OCI-LY1 (cell line): Measurements from ENCODE around the gene RANBP1.

Experiments
- H2AFZ ChIP-seq: fragments of 200-600 bp; sonication (generic), shearing (Covaris generic); 2 replicates; pipeline ENCODE4 v1.6.0; 2014; ENCODE audit warnings: antibody characterized with exemption, mild to moderate bottlenecking, low read length
- H3F3A ChIP-seq: fragments of 200-600 bp; sonication (generic), shearing (Covaris generic); 2 replicates; pipeline ENCODE4 v1.6.0; 2014; ENCODE audit warnings: mild to moderate bottlenecking, antibody characterized with exemption, low read length, moderate library complexity; ENCODE audit not compliant: insufficient read depth
- H3K27ac ChIP-seq: fragments of 200-600 bp; sonication (generic); 2 replicates; pipeline ENCODE4 v1.5.1; 2014; ENCODE audit warnings: low read length, mixed run types, mild to moderate bottlenecking, low read depth; ENCODE audit not compliant: poor library complexity, severe bottlenecking
- H3K27me3 ChIP-seq: fragments of 200-600 bp; sonication (generic); 2 replicates; pipeline ENCODE4 v1.6.0; 2014; ENCODE audit warnings: antibody characterized with exemption, mild to moderate bottlenecking, low read length, moderate library complexity; ENCODE audit not compliant: insufficient read depth
- H3K36me3 ChIP-seq: fragments of 200-600 bp; sonication (generic); 2 replicates; pipeline ENCODE4 v1.6.1; 2014; ENCODE audit warnings: mild to moderate bottlenecking, antibody characterized with exemption, low read length, moderate library complexity, mixed read lengths; ENCODE audit not compliant: insufficient read depth
- H3K4me1 ChIP-seq: fragments of 200-600 bp; sonication (generic); 2 replicates; pipeline ENCODE4 v1.5.1; 2014; ENCODE audit warnings: mild to moderate bottlenecking, low read length, moderate library complexity; ENCODE audit not compliant: insufficient read depth, severe bottlenecking
- H3K4me2 ChIP-seq: fragments of 200-600 bp; sonication (generic), shearing (Covaris generic); 2 replicates; pipeline ENCODE4 v1.6.1; 2014; ENCODE audit warnings: low read length
- H3K4me3 ChIP-seq: fragments of 200-600 bp; sonication (generic); 2 replicates; pipeline ENCODE4 v1.5.1; 2014; ENCODE audit warnings: low read length, low read depth, mild to moderate bottlenecking, mixed read lengths; ENCODE audit not compliant: poor library complexity, severe bottlenecking
- H3K79me2 ChIP-seq: fragments of 200-600 bp; shearing (Covaris generic); 2 replicates; pipeline ENCODE4 v1.6.1; 2016; ENCODE audit warnings: mixed run types, low read length, mixed read lengths; ENCODE audit not compliant: insufficient read depth
- H3K9ac ChIP-seq: fragments of 200-600 bp; sonication (generic), shearing (Covaris generic); 2 replicates; pipeline ENCODE4 v1.6.1; 2014; ENCODE audit warnings: mild to moderate bottlenecking, low read length, mixed read lengths
- H3K9me2 ChIP-seq: fragments of 200-600 bp; sonication (generic), shearing (Covaris generic); 2 replicates; pipeline ENCODE4 v1.6.1; 2014; ENCODE audit warnings: low read depth, mild to moderate bottlenecking, low read length, mixed read lengths
- H3K9me3 ChIP-seq: fragments of 200-600 bp; shearing (Covaris generic); 2 replicates; pipeline ENCODE4 v1.6.1; 2014; ENCODE audit warnings: low read length, mixed read lengths
- H4K20me1 ChIP-seq: fragments of 200-600 bp; sonication (generic), shearing (Covaris generic); 2 replicates; pipeline ENCODE4 v1.6.0; 2016; ENCODE audit warnings: mild to moderate bottlenecking, low read length; ENCODE audit not compliant: insufficient read depth
- CTCF ChIP-seq: fragments of 200-600 bp; sonication (generic), shearing (Covaris generic); IDR thresholded peaks from 2 replicates; pipeline ENCODE4 v1.5.1; 2017; ENCODE audit warnings: mild to moderate bottlenecking, antibody characterized with exemption, low read length, moderate library complexity, mixed read lengths
- EZH2 ChIP-seq: fragments of 200-600 bp; sonication (generic), shearing (Covaris generic); IDR thresholded peaks from 2 replicates; pipeline ENCODE4 v1.8.0; 2017; ENCODE audit warnings: borderline replicate concordance, mixed run types, mild to moderate bottlenecking, antibody characterized with exemption, low read length, moderate library complexity, mixed read lengths

Gene RANBP1

GRCh38 chr22:20068640-20069039 lies 47.3 kb upstream of the RANBP1 start:
- H3K4me1 ChIP-seq, result no peaks in the 10 kb centered on the region
- TF ChIP-seq CTCF (no peak), EZH2 (no peak)
- no peak overlapping the region for H3K9ac ChIP-seq
- H3K9me2 ChIP-seq, result no peaks in the 10 kb centered on the region
- no peaks in the 10 kb centered on the region for H3F3A ChIP-seq
- 0 out of 2 replicates have a peak, but pooled peaks cover 3% of the 10 kb centered on the region for H3K36me3 ChIP-seq
- no peak overlapping the region for H3K4me2 ChIP-seq
- H3K27ac ChIP-seq, result no peak overlapping the region
- H3K4me3 ChIP-seq, result no peak overlapping the region
- no peak overlapping the region for H2AFZ ChIP-seq
- no peaks in the 10 kb centered on the region for H4K20me1 ChIP-seq
- no peaks in the 10 kb centered on the region for H3K27me3 ChIP-seq
- no peaks in the 10 kb centered on the region for H3K79me2 ChIP-seq
- no peaks in the 10 kb centered on the region for H3K9me3 ChIP-seq

- Histone ChIP-seq H3K9me2 (no peaks in the 10 kb centered on the region), H3K9me3 (no peaks in the 10 kb centered on the region), H2AFZ (no peak overlapping the region), H3K79me2 (no peaks in the 10 kb centered on the region), H3K4me1 (no peaks in the 10 kb centered on the region), H3K27ac (no peak overlapping the region), H3K4me3 (no peak overlapping the region), H3K9ac (no peak overlapping the region), H3F3A (no peaks in the 10 kb centered on the region), H3K4me2 (no peak overlapping the region), H4K20me1 (no peaks in the 10 kb centered on the region), H3K36me3 (0 out of 2 replicates have a peak, but pooled peaks cover 3% of the 10 kb centered on the region), H3K27me3 (no peaks in the 10 kb centered on the region)
- TF ChIP-seq EZH2, result no peak
- TF ChIP-seq CTCF, result no peak
These were observed 46.4 kb upstream of the RANBP1 start for GRCh38 chr22:20069331-20070042.

- no peaks in the 10 kb centered on the region for H3K79me2 ChIP-seq
- H3K27me3 ChIP-seq, result no peaks in the 10 kb centered on the region
- H4K20me1 ChIP-seq, result no peaks in the 10 kb centered on the region
- no peaks in the 10 kb centered on the region for H3F3A ChIP-seq
- no peaks in the 10 kb centered on the region for H3K36me3 ChIP-seq
- H3K27ac ChIP-seq, result no peak overlapping the region
- no peaks in the 10 kb centered on the region for H3K9me2 ChIP-seq
- H3K4me1 ChIP-seq, result no peaks in the 10 kb centered on the region
- H2AFZ ChIP-seq, result no peak overlapping the region
- no peak for TF ChIP-seq CTCF
- no peak for TF ChIP-seq EZH2
- no peak overlapping the region for H3K4me3 ChIP-seq
- H3K4me2 ChIP-seq, result no peak overlapping the region
- H3K9me3 ChIP-seq, result no peaks in the 10 kb centered on the region
- H3K9ac ChIP-seq, result no peak overlapping the region
These were observed 44.4 kb upstream of the RANBP1 start for GRCh38 chr22:20071524-20071972.
